A172 (cell line): ENCODE results near the gene SPEN. TPM values are rescaled to one million over a fixed set of nuclear protein-coding genes. Genes with fewer than 3 reads are reported as not detected.
"Not testable (repeated sequence)": the region's sequence is repeated elsewhere in the genome, so short reads cannot be mapped to it uniquely, and the experiment has no call there.

Experiments used
- DNase-seq: peaks from one replicate; pipeline ENCODE4 v3.0.0-alpha.2; 2015; ENCODE audit warnings: low spot score
- total RNA-seq: library from RNA; depleted of rRNA; stranded (reverse); fragments of >200 nt; shearing (Covaris generic); gene quantifications from 2 replicates; pipeline ENCODE4 v1.2.3, GENCODE V29; 2014; rRNA removed

SPEN gene, protein sequence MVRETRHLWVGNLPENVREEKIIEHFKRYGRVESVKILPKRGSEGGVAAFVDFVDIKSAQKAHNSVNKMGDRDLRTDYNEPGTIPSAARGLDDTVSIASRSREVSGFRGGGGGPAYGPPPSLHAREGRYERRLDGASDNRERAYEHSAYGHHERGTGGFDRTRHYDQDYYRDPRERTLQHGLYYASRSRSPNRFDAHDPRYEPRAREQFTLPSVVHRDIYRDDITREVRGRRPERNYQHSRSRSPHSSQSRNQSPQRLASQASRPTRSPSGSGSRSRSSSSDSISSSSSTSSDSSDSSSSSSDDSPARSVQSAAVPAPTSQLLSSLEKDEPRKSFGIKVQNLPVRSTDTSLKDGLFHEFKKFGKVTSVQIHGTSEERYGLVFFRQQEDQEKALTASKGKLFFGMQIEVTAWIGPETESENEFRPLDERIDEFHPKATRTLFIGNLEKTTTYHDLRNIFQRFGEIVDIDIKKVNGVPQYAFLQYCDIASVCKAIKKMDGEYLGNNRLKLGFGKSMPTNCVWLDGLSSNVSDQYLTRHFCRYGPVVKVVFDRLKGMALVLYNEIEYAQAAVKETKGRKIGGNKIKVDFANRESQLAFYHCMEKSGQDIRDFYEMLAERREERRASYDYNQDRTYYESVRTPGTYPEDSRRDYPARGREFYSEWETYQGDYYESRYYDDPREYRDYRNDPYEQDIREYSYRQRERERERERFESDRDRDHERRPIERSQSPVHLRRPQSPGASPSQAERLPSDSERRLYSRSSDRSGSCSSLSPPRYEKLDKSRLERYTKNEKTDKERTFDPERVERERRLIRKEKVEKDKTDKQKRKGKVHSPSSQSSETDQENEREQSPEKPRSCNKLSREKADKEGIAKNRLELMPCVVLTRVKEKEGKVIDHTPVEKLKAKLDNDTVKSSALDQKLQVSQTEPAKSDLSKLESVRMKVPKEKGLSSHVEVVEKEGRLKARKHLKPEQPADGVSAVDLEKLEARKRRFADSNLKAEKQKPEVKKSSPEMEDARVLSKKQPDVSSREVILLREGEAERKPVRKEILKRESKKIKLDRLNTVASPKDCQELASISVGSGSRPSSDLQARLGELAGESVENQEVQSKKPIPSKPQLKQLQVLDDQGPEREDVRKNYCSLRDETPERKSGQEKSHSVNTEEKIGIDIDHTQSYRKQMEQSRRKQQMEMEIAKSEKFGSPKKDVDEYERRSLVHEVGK (N-terminal part only)
- 6.9 and 15.8 TPM in 2 replicates for total RNA-seq

GRCh38 chr1:15847100-15847892, at the start of gene SPEN:
Gene SPEN (plus strand): TSS chr1:15847707. CDS start chr1:15848068, 361 bp downstream.
- peak; percentile 74 for DNase-seq

GRCh38 chr1:15799004-15799867, 48.3 kb upstream of the SPEN start:
- peak; percentile 97 for DNase-seq

DNA sequence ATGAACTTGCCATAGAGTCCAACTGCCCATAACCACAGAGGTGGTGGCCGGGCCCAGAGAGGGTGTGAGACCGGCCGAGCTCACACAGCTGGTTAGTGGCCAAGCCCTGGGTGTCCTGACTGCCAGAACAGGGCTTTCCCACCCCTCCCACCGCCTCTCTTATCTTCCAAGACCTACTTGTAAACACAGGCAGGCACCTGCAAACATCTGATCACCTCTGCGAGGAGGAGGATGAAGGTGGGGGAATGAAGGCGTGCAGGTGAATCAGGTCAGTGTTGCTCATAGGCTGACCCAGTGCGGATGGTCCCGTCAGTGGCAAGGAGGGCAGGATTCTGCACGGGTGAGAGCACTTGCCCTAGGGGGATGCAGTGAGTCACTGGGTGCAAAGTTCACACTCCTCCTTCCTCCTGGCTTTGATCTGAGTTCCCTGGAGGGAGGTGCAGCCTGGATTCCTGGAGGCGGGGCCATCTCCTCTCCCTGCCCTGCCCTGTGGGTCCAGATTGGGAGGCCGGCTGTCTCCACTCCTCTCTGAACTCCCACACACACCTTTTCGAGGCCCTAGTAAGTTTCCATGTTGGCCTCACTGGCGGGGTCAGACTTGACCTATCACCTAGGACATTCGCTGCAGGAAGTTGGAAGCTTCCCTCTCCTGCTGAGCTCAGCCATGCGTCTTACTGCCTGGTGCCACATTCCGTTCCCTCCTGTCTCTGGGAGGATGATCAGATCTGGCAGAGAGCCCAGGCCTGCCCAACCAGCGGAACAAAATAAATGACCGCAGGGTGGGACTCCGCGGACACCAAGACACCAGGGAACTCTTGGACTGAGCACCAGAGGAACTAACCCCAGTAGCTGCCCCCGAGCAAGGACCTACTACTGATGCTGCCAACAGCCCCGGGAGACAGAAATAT, 47.3 kb upstream of the SPEN start:
- DNase-seq = peak; percentile 86

- DNase-seq = peak; percentile 32
Measured at GRCh38 chr1:15802234-15802965, 45.1 kb upstream of the SPEN start.

DNA sequence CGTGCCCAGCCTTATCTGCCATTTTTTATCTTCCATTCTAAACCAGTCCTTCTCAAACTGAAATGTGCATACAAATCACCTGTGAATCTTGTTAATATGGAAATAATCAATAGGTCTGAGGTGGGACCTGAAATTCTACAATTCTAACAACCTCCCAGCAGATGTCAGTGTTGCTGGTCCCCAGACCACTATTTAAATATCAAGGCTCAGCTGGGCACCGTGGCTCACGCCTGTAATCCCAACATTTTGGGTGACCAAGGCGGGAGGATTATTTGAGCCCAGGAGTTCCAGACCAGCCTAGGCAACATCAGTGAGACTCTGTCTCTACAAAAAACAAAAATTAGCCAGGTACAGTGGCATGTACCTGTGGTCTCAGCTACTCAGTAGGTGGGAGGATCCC, 44.1 kb upstream of the SPEN start:
- no peak for DNase-seq

DNA sequence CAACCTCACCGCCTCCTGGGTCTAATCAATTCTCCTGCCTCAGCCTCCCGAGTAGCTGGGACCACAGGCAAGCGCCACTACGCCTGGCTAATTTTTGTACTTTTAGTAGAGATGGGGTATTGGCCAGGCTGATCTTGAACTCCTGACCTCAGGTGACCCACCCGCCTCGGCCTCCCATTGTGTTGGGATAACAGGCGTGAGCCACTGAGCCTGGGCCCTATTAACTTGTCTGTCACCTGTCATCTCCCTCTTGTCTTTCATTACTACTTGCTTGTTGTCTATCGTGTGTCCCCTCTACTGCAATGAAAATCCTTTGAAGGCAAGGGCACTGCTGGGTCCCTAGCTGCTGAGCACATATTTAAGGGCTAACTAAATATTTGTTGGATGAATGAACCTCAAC, 43.4 kb upstream of the SPEN start:
- no peak for DNase-seq

- DNase-seq = no peak
Measured at GRCh38 chr1:15807121-15807520, 40.4 kb upstream of the SPEN start.

GRCh38 chr1:15807549-15807948, 40.0 kb upstream of the SPEN start, which contains the start of gene UQCRHL:
Gene UQCRHL (minus strand): TSS chr1:15807649. CDS start chr1:15807649, 0 bp downstream.
- not testable (repeated sequence) for DNase-seq

- DNase-seq = no peak
Measured at GRCh38 chr1:15808955-15809354, 38.6 kb upstream of the SPEN start.

GRCh38 chr1:15810073-15810472, 37.4 kb upstream of the SPEN start:
- no peak for DNase-seq

GRCh38 chr1:15816674-15817073, 30.8 kb upstream of the SPEN start:
- no peak for DNase-seq

GRCh38 chr1:15820478-15820877, 27.0 kb upstream of the SPEN start:
- DNase-seq = no peak

- DNase-seq = peak; percentile 64
Measured at GRCh38 chr1:15825800-15826199, 21.7 kb upstream of the SPEN start.

GRCh38 chr1:15826810-15827507, 20.5 kb upstream of the SPEN start:
- no peak for DNase-seq

DNA sequence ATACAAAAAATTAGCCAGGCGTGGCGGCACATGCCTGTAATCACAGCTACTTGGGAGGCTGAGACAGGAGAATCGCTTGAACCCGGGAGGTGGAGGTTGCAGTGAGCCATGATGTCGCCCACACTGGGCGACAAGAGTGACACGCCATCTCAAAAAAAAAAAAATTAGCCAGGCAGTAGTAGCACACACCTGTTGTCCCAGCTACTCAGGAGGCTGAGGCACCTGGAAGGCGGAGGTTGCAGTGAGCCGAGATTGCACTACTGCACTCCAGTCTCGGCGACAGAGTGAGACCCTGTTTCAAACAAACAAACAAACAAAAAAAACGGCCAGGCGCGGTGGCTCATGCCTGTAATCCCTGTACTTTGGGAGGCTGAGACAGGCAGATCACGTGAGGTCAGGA, 19.9 kb upstream of the SPEN start:
- not testable (repeated sequence) for DNase-seq

- not testable (repeated sequence) for DNase-seq
Measured at GRCh38 chr1:15828931-15829330, 18.6 kb upstream of the SPEN start.

DNA sequence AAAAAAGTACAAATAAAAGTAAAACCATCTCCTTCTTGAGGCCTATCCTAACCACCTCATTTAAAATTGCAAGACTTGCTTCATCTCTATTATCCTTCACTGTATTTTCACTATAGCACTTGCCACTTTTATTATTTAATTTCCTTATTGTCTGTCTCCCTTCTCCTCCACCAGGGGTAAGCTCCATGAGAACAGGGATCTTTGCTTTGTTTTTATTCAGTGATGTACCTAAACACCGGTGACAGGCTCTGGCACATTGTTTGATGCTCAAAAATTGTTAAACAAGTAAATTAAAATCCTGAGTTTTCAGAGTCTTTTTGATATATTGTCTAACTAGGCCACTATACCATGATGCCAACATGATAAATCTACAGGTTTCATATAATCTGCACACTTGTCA, 17.2 kb upstream of the SPEN start:
- no peak for DNase-seq
